SK-N-SH (cell line): Measurements from ENCODE around the gene MEF2D.

ENCODE experiments used
- CTCF ChIP-seq: fragments of 200-600 bp; sonication (generic); IDR thresholded peaks from 2 replicates; pipeline ENCODE4 v1.6.1; 2017; ENCODE audit warnings: antibody characterized with exemption, mild to moderate bottlenecking, moderate library complexity
- GABPA ChIP-seq: IDR thresholded peaks from 2 replicates; pipeline ENCODE4 v1.4.0; 2012; ENCODE audit warnings: low read depth, mild to moderate bottlenecking
- MAX ChIP-seq: IDR thresholded peaks from 2 replicates; pipeline ENCODE4 v1.4.0; 2012; ENCODE audit warnings: low read depth
- MXI1 ChIP-seq: IDR thresholded peaks from 2 replicates; pipeline ENCODE4 v1.6.1; 2012; ENCODE audit warnings: mild to moderate bottlenecking, low read depth, low read length, improper control_type of control experiment
- PBX3 ChIP-seq: IDR thresholded peaks from 2 replicates; pipeline ENCODE4; 2012

GRCh38 chr1:156429313-156430060 lies 71.1 kb downstream of the MEF2D start:
- TF ChIP-seq CTCF (no peak), MAX (no peak), PBX3 (no peak), MXI1 (no peak), GABPA (no peak)
